Adrenal gland (tissue), 5 donors: Measurements from ENCODE around the gene IDH3G.

Experiments used
- CTCF ChIP-seq, 6 experiments: fragments of 450-650 bp in 4 of 6; fragments of 200-600 bp in 2 of 6; sonication (generic) in 1 of 6; IDR thresholded peaks; 1 replicate in 5 of 6; 2 replicates in 1 of 6; pipeline versions ENCODE4 v1.5.1 to v1.8.0; 2016 to 2021; ENCODE audit warnings: antibody characterized with exemption in 6 of 6, mild to moderate bottlenecking in 2 of 6, moderate library complexity in 1 of 6
- POLR2A ChIP-seq, 2 donors: fragments of 450-650 bp; IDR thresholded peaks; one replicate each; pipeline ENCODE4 v1.6.1; 2017; ENCODE audit warnings: antibody characterized with exemption in 2 of 2, mild to moderate bottlenecking in 2 of 2, moderate library complexity in 1 of 2
- donor health status: DM: no; HTN: no; CAD: no.

DNA sequence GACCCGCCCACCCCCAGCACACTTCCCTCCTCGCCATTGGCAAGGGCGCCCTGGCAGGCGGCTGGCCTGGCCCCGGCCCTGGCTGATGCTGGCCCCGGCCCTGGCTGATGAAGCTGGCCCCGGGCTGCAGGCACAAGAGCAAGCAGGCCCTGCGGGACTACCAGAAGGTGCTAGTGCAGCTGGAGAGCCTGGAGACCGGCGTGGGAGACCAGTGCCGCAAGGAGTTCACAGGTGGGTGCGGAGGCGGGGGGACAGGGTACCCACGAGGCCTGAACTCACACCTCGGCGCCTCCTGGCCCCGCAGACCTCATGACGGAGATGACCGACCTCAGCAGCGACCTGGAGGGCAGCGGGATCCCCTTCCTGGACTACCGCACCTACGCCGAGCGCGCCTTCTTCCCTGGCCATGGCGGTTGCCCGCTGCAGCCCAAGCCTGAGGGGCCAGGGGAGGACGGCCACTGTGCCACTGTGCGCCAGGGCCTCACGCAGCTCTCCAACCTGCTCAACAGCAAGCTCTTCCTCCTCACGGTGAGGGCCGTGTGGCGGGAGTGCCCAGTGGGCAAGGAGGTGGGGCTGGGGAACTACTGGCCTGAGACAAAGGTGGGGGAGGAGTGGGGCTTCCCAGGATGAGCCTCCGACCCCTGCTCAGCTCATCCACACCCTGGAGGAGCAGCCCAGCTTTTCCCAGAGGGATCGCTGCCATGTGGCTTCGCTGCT is 19.4 kb downstream of the IDH3G start:
- TF ChIP-seq CTCF (IDR thresholded peaks at IDR 0.05) = no peak
- TF ChIP-seq POLR2A (IDR thresholded peaks at IDR 0.05) = no peak
